ENCODE results near the gene GPR107. TPM values are rescaled to one million over a fixed set of nuclear protein-coding genes. Genes with fewer than 3 reads are reported as not detected.

The GPR107 gene
- polyA plus RNA-seq, 2 of the 4 experiments (the other 2 are of a cell fraction), result 28.1 to 45.1 TPM

- TF ChIP-seq USF2 (IDR thresholded peaks at IDR 0.05), result no peak
- TF ChIP-seq ESRRA (IDR thresholded peaks at IDR 0.05; ENCODE audit: borderline replicate concordance, low read length), result no peak
- TF ChIP-seq ZC3H11A (IDR thresholded peaks at IDR 0.05), result no peak
- no peak for TF ChIP-seq RCOR1 (IDR thresholded peaks at IDR 0.05; ENCODE audit: low read depth, low read length)
- no peak for TF ChIP-seq HDAC2 (IDR thresholded peaks at IDR 0.05)
- TF ChIP-seq, protein P1, sequence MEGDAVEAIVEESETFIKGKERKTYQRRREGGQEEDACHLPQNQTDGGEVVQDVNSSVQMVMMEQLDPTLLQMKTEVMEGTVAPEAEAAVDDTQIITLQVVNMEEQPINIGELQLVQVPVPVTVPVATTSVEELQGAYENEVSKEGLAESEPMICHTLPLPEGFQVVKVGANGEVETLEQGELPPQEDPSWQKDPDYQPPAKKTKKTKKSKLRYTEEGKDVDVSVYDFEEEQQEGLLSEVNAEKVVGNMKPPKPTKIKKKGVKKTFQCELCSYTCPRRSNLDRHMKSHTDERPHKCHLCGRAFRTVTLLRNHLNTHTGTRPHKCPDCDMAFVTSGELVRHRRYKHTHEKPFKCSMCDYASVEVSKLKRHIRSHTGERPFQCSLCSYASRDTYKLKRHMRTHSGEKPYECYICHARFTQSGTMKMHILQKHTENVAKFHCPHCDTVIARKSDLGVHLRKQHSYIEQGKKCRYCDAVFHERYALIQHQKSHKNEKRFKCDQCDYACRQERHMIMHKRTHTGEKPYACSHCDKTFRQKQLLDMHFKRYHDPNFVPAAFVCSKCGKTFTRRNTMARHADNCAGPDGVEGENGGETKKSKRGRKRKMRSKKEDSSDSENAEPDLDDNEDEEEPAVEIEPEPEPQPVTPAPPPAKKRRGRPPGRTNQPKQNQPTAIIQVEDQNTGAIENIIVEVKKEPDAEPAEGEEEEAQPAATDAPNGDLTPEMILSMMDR (IDR thresholded peaks at IDR 0.05), result no peak
- no peak for TF ChIP-seq HOXB13 (CRISPR knock-in tag; IDR thresholded peaks at IDR 0.05; ENCODE audit: low read depth)
- TF ChIP-seq POLR2A (IDR thresholded peaks at IDR 0.05; ENCODE audit: low read length), result no peak
- TF ChIP-seq CEBPB (IDR thresholded peaks at IDR 0.05), result no peak
- no peak for TF ChIP-seq HOXA7 (CRISPR knock-in tag; IDR thresholded peaks at IDR 0.05)
- no peak for TF ChIP-seq EP300 (IDR thresholded peaks at IDR 0.05)
- TF ChIP-seq JUNB (IDR thresholded peaks at IDR 0.05), result no peak
- TF ChIP-seq EHMT2 (IDR thresholded peaks at IDR 0.05; ENCODE audit: low read depth), result no peak
- no peak for TF ChIP-seq BHLHE40 (IDR thresholded peaks at IDR 0.05; ENCODE audit: low read depth, low read length)
- no peak for TF ChIP-seq RNF2 (IDR thresholded peaks at IDR 0.05; ENCODE audit: borderline replicate concordance, low read depth)
- no peak for TF ChIP-seq TP53 (CRISPR knock-in tag; IDR thresholded peaks at IDR 0.05)
- TF ChIP-seq NR3C1 (IDR thresholded peaks at IDR 0.05), result no peak
- TF ChIP-seq, protein P2, sequence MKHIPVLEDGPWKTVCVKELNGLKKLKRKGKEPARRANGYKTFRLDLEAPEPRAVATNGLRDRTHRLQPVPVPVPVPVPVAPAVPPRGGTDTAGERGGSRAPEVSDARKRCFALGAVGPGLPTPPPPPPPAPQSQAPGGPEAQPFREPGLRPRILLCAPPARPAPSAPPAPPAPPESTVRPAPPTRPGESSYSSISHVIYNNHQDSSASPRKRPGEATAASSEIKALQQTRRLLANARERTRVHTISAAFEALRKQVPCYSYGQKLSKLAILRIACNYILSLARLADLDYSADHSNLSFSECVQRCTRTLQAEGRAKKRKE (CRISPR knock-in tag; IDR thresholded peaks at IDR 0.05; ENCODE audit: low read depth), result no peak
- H3K9me3 ChIP-seq, result no peaks in the 10 kb centered on the region
- ATAC-seq, result no peak
- ChIA-PET CTCF (interaction anchor here (0.7 to 2.0 kb wide), 6 partner anchors 9 to 287 kb away, joined by 3 to 6 read pairs (median 3); no protein-coding TSS in a partner anchor), POLR2A (no interaction called here)
- no peak for DNase-seq (ENCODE audit: low read depth in 1 of 2, low spot score in 1 of 2)
- no peak overlapping the region for H3K27ac ChIP-seq
- peaks cover 6% of the 10 kb centered on the region for H3K4me1 ChIP-seq
- no peak for FAIRE-seq
- H3K4me3 ChIP-seq, result no peak overlapping the region
- H3K4me2 ChIP-seq, result no peak overlapping the region
- 84% methylated on average over 11 of the region's 12 CpGs for WGBS (ENCODE audit: missing lambda C conversion rate)
Measured at GRCh38 chr9:130155647-130156046, 101.9 kb downstream of the GPR107 start.

DNA sequence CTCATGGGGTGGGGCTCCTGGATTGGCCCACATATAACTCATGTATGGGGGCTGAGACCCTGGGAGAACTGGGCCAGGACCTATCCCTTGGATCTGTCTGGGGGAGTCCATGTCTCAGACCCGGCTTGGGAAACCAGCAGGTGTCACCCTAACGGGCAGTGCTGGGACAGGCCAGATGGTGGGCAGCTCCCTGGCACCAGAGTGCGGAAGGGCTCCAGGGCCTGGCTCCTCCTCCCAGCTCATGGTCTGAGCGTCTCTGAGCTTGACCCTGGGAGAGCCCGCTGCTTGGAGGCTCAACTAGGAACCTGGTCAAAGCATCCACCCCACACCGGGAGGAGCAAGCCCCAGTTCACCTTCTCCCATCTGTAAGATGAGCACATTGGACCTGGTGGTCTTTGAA, 103.0 kb downstream of the GPR107 start:
- no peak overlapping the region for H3K4me3 ChIP-seq
- CTCF ChIA-PET, result interaction anchor here (0.7 to 2.0 kb wide), 11 partner anchors 8 to 163 kb away, joined by 3 to 6 read pairs (median 4); no protein-coding TSS in a partner anchor
- no peaks in the 10 kb centered on the region for H3K9me3 ChIP-seq
- TF ChIP-seq RAD21 (conservative IDR thresholded peaks at IDR 0.05 in 1 of 2, IDR thresholded peaks at IDR 0.05 in 1 of 2) (peak; percentile 26 to 31; a peak in 1 of 5 replicates), SMC3 (IDR thresholded peaks at IDR 0.05) (peak; percentile 37; the same call in 2 of the 3 replicates), FOSB (CRISPR knock-in tag; IDR thresholded peaks at IDR 0.05) (no peak), HOXB5 (CRISPR knock-in tag; IDR thresholded peaks at IDR 0.05) (no peak)
- TF ChIP-seq, protein P1 (IDR thresholded peaks at IDR 0.05), result peak; percentile 25; the same call in 2 of the 3 replicates
- DNase-seq (ENCODE audit: low read depth in 1 of 2, low spot score in 1 of 2) (peak in 1 of 2 experiments; percentile 37), ATAC-seq (peak; percentile 78 to 87), FAIRE-seq (no peak)
- POLR2A ChIA-PET, result no interaction called here
- H3K4me2 ChIP-seq, result no peak overlapping the region
- H3K27ac ChIP-seq, result no peak overlapping the region
- H3K4me1 ChIP-seq, result no peaks in the 10 kb centered on the region
- WGBS (ENCODE audit: missing lambda C conversion rate), result 21% methylated on average over 6 of the region's 6 CpGs

All from A549 (cell line).